ENCODE data around the gene PLSCR5.

GRCh38 chr3:146540978-146541377, 64.2 kb downstream of the PLSCR5 start:
- TF ChIP-seq EZH2 (IDR thresholded peaks at IDR 0.05; ENCODE audit: insufficient read depth, poor library complexity, severe bottlenecking) (no peak), EZH2phosphoT487 (IDR thresholded peaks at IDR 0.05; ENCODE audit: insufficient read depth, low read depth) (no peak)
